ENCODE results near the gene RAB3GAP2.
"Not testable (repeated sequence)": the region's sequence is repeated elsewhere in the genome, so short reads cannot be mapped to it uniquely, and the experiment has no call there.

- TF ChIP-seq FOXK2 (IDR thresholded peaks at IDR 0.05); LEF1 (IDR thresholded peaks at IDR 0.05; ENCODE audit: borderline replicate concordance); TARDBP (IDR thresholded peaks at IDR 0.05); FOXA1 (IDR thresholded peaks at IDR 0.05); SUZ12 (IDR thresholded peaks at IDR 0.05); NFRKB (IDR thresholded peaks at IDR 0.05); HDGF (IDR thresholded peaks at IDR 0.05; ENCODE audit: borderline replicate concordance); CTBP1 (IDR thresholded peaks at IDR 0.05; ENCODE audit: borderline replicate concordance); BHLHE40 (IDR thresholded peaks at IDR 0.05; ENCODE audit: borderline replicate concordance); ELF4 (IDR thresholded peaks at IDR 0.05); ZNF384 (IDR thresholded peaks at IDR 0.05); SP1 (IDR thresholded peaks at IDR 0.05); ARNT (IDR thresholded peaks at IDR 0.05); FOXM1 (IDR thresholded peaks at IDR 0.05; ENCODE audit: borderline replicate concordance): not testable (repeated sequence)
Observed at GRCh38 chr1:220253290-220253689, 19.0 kb downstream of the RAB3GAP2 start.

Measured in HEK293T (cell line).